H9 (cell line): ENCODE results near the gene RSPO3. TPM values are rescaled to one million over a fixed set of nuclear protein-coding genes. Genes with fewer than 3 reads are reported as not detected.

Source experiments
- DNase-seq: peaks from one replicate; pipeline ENCODE4 v3.0.0-alpha.2; 2017
- H2AFZ ChIP-seq: one replicate; pipeline ENCODE4 v1.6.1; 2013; ENCODE audit warnings: mild to moderate bottlenecking, low read length, control low read depth, moderate library complexity
- H2AK5ac ChIP-seq: 2 replicates; pipeline ENCODE4 v1.6.1; 2013; ENCODE audit warnings: low read length, control low read depth, mixed read lengths; ENCODE audit not compliant: insufficient read length
- H2BK120ac ChIP-seq: one replicate; pipeline ENCODE4 v1.6.1; 2013; ENCODE audit warnings: low read depth, mild to moderate bottlenecking, low read length, control low read depth, inconsistent platforms; ENCODE audit not compliant: poor library complexity, severe bottlenecking
- H2BK12ac ChIP-seq: 2 replicates; pipeline ENCODE4 v1.6.1; 2013; ENCODE audit warnings: low read length, control low read depth, mixed read lengths, low read depth; ENCODE audit not compliant: insufficient read length
- H2BK15ac ChIP-seq: 2 replicates; pipeline ENCODE4 v1.6.1; 2013; ENCODE audit warnings: low read depth, low read length, control low read depth
- H2BK20ac ChIP-seq: one replicate; pipeline ENCODE4 v1.6.1; 2013; ENCODE audit warnings: low read depth, mild to moderate bottlenecking, low read length, control low read depth, inconsistent platforms; ENCODE audit not compliant: poor library complexity, severe bottlenecking
- H2BK5ac ChIP-seq: 2 replicates; pipeline ENCODE4 v1.6.1; 2013; ENCODE audit warnings: low read length, control low read depth, mixed read lengths; ENCODE audit not compliant: insufficient read length
- H3K14ac ChIP-seq: 2 replicates; pipeline ENCODE4 v1.6.1; 2013; ENCODE audit warnings: low read length, control low read depth; ENCODE audit not compliant: insufficient read depth
- H3K18ac ChIP-seq: 2 replicates; pipeline ENCODE4 v1.6.1; 2013; ENCODE audit warnings: low read depth, mild to moderate bottlenecking, mixed read lengths, low read length, control low read depth; ENCODE audit not compliant: insufficient read length
- H3K23ac ChIP-seq: 2 replicates; pipeline ENCODE4 v1.6.1; 2013; ENCODE audit warnings: low read length, control low read depth, mixed read lengths, low read depth; ENCODE audit not compliant: insufficient read length
- H3K23me2 ChIP-seq: 2 replicates; pipeline ENCODE4 v1.6.1; 2013; ENCODE audit warnings: low read depth, mild to moderate bottlenecking, mixed read lengths, low read length, control low read depth; ENCODE audit not compliant: insufficient read length, poor library complexity, severe bottlenecking
- H3K27ac ChIP-seq: 2 replicates; pipeline ENCODE4 v1.5.1; 2013; ENCODE audit warnings: low read length, control low read depth, mixed read lengths, low read depth; ENCODE audit not compliant: insufficient read length
- H3K27me3 ChIP-seq: 2 replicates; pipeline ENCODE4 v1.6.1; 2013; ENCODE audit warnings: low read length, control low read depth, inconsistent platforms; ENCODE audit not compliant: insufficient read depth
- H3K4ac ChIP-seq: 2 replicates; pipeline ENCODE4 v1.6.1; 2013; ENCODE audit warnings: low read depth, mild to moderate bottlenecking, control low read depth, inconsistent platforms, low read length, moderate library complexity
- H3K4me1 ChIP-seq: 2 replicates; pipeline ENCODE4 v1.6.1; 2013; ENCODE audit warnings: low read length, control low read depth, inconsistent platforms; ENCODE audit not compliant: insufficient read depth
- H3K4me2 ChIP-seq: 2 replicates; pipeline ENCODE4 v1.6.1; 2013; ENCODE audit warnings: low read length, control low read depth, mixed read lengths; ENCODE audit not compliant: insufficient read length, insufficient read depth
- H3K56ac ChIP-seq: 2 replicates; pipeline ENCODE4 v1.6.1; 2013; ENCODE audit warnings: low read depth, mild to moderate bottlenecking, mixed read lengths, low read length, control low read depth; ENCODE audit not compliant: insufficient read length
- H3K79me1 ChIP-seq: 2 replicates; pipeline ENCODE4 v1.6.1; 2013; ENCODE audit warnings: low read depth, mild to moderate bottlenecking, moderate library complexity, low read length, control low read depth, inconsistent platforms; ENCODE audit not compliant: insufficient read depth, poor library complexity, severe bottlenecking
- H3K79me2 ChIP-seq: 2 replicates; pipeline ENCODE4 v1.6.1; 2013; ENCODE audit warnings: low read length, control low read depth, inconsistent platforms; ENCODE audit not compliant: insufficient read depth
- H3K9ac ChIP-seq: 2 replicates; pipeline ENCODE4 v1.6.1; 2013; ENCODE audit warnings: low read length, control low read depth, mixed read lengths; ENCODE audit not compliant: insufficient read length; ENCODE audit errors: extremely low read depth
- H3K9me3 ChIP-seq: one replicate; pipeline ENCODE4 v1.6.1; 2013; ENCODE audit warnings: low read depth, low read length, inconsistent platforms; ENCODE audit not compliant: control insufficient read depth
- H3T11ph ChIP-seq: one replicate; pipeline ENCODE4 v1.6.1; 2013; ENCODE audit warnings: mild to moderate bottlenecking, low read length, control low read depth, inconsistent platforms
- H4K20me1 ChIP-seq: one replicate; pipeline ENCODE4 v1.6.1; 2013; ENCODE audit not compliant: control insufficient read depth, insufficient read length, insufficient read depth
- H4K5ac ChIP-seq: 2 replicates; pipeline ENCODE4 v1.6.1; 2013; ENCODE audit warnings: low read depth, mild to moderate bottlenecking, mixed read lengths, low read length, control low read depth; ENCODE audit not compliant: insufficient read length
- H4K8ac ChIP-seq: replicated peaks from 2 replicates; pipeline ENCODE4 v1.6.1; 2013; ENCODE audit warnings: low read length, control low read depth, mixed read lengths, low read depth; ENCODE audit not compliant: insufficient read length
- H4K91ac ChIP-seq: 2 replicates; pipeline ENCODE4 v1.6.1; 2013; ENCODE audit warnings: low read depth, mild to moderate bottlenecking, moderate library complexity, mixed read lengths, low read length, control low read depth; ENCODE audit not compliant: insufficient read length
- H3K27ac Mint-ChIP-seq, 3 experiments: 2 replicates in 2 of 3; 3 replicates in 1 of 3; pipeline ENCODE4 v1.8.0; 2020 to 2021; ENCODE audit warnings: mixed read lengths in 3 of 3, mild to moderate bottlenecking in 1 of 3, moderate library complexity in 1 of 3
- H3K27me3 Mint-ChIP-seq: 2 replicates; pipeline ENCODE4 v1.8.0; 2021; ENCODE audit warnings: low read depth, mild to moderate bottlenecking, moderate library complexity, mixed read lengths
- H3K36me3 Mint-ChIP-seq, 3 experiments: 2 replicates in 2 of 3; 3 replicates in 1 of 3; pipeline ENCODE4 v1.8.0; 2020 to 2021; ENCODE audit warnings: low read depth in 3 of 3, mixed read lengths in 3 of 3; ENCODE audit not compliant: insufficient read depth in 1 of 3
- H3K4me1 Mint-ChIP-seq, 2 experiments: 2 replicates each; pipeline ENCODE4 v1.8.0; 2020; ENCODE audit warnings: mixed read lengths in 2 of 2
- H3K4me3 Mint-ChIP-seq, 2 experiments: 2 replicates in 1 of 2; 3 replicates in 1 of 2; pipeline ENCODE4 v1.8.0; 2020 to 2021; ENCODE audit warnings: mild to moderate bottlenecking in 2 of 2, mixed read lengths in 2 of 2, moderate library complexity in 1 of 2
- H3K9me3 Mint-ChIP-seq, 2 experiments: 2 replicates in 1 of 2; 3 replicates in 1 of 2; pipeline ENCODE4 v1.8.0; 2020; ENCODE audit warnings: mild to moderate bottlenecking in 2 of 2, mixed read lengths in 2 of 2, moderate library complexity in 1 of 2
- CTCF ChIP-seq: fragments of 200-600 bp; sonication (generic); conservative IDR thresholded peaks from 3 replicates; pipeline ENCODE4 v1.8.0; 2021; ENCODE audit warnings: antibody characterized with exemption, mild to moderate bottlenecking
- WGBS: extraction: QIAGEN DNeasy Blood & Tissue Kit; methylation state at CpG from one replicate; pipeline ENCODE4 v1.1.7; 2013; ENCODE audit warnings: missing lambda C conversion rate, low lambda C conversion rate, mixed read lengths; ENCODE audit not compliant: insufficient read length; ENCODE audit errors: extremely low coverage; 5-methylcytosine and 5-hydroxymethylcytosine counted together
- total RNA-seq: library from RNA; stranded (reverse); gene quantifications from 2 replicates; pipeline ENCODE4 v1.2.1, GENCODE V29; 2021

RSPO3 gene
- total RNA-seq, 1 experiment from 2014 or later, result not detected

- Histone ChIP-seq H3K4me2 (no peak overlapping the region), H2AFZ (no peak overlapping the region), H3K23me2 (no peaks in the 10 kb centered on the region), H4K91ac (no peak overlapping the region), H4K8ac (no peak overlapping the region), H2BK20ac (no peak overlapping the region), H2BK15ac (no peak overlapping the region), H3K9me3 (no peaks in the 10 kb centered on the region), H2AK5ac (no peak overlapping the region), H2BK5ac (no peak overlapping the region), H4K5ac (no peak overlapping the region), H3K4ac (no peak overlapping the region), H3K56ac (no peak overlapping the region), H4K20me1 (no peaks in the 10 kb centered on the region), H3K18ac (no peak overlapping the region), H3K9ac (no peak overlapping the region), H3T11ph (no peak overlapping the region), H2BK12ac (no peak overlapping the region), H3K27ac (no peak overlapping the region), H3K79me2 (no peaks in the 10 kb centered on the region), H3K79me1 (no peaks in the 10 kb centered on the region), H3K23ac (no peak overlapping the region), H3K4me1 (no peaks in the 10 kb centered on the region), H3K27me3 (no peaks in the 10 kb centered on the region), H3K14ac (no peak overlapping the region), H2BK120ac (no peak overlapping the region)
- Mint-ChIP-seq H3K4me1 (peaks cover 0 to 2% of the 10 kb centered on the region in 2 experiments; a peak in 1 of 4 replicates), H3K27ac (no peak overlapping the region), H3K4me3 (no peak overlapping the region), H3K9me3 (no peaks in the 10 kb centered on the region), H3K27me3 (no peaks in the 10 kb centered on the region), H3K36me3 (no peaks in the 10 kb centered on the region)
- no peak for DNase-seq
- no CpG with 5 or more reads among the region's 1 CpG for WGBS
- no peak for TF ChIP-seq CTCF
Measured at GRCh38 chr6:127176146-127176545, 57.7 kb downstream of the RSPO3 start.
